K562 (cell line): ENCODE results near the gene MAP4K5. TPM values are rescaled to one million over a fixed set of nuclear protein-coding genes. Genes with fewer than 3 reads are reported as not detected.

Experiments used
- ARID1B ChIP-seq: fragments of 450-650 bp; IDR thresholded peaks from 2 replicates; pipeline ENCODE4 v1.6.1; 2016; ENCODE audit warnings: antibody characterized with exemption, mild to moderate bottlenecking, inconsistent platforms
- BRD4 ChIP-seq: fragments of 200-600 bp; sonication (generic); IDR thresholded peaks from 2 replicates; pipeline ENCODE4 v1.6.1; 2017; ENCODE audit warnings: inconsistent platforms
- CEBPG ChIP-seq, 3 experiments: fragments of 200-800 bp in 1 of 3; sonication (Bioruptor generic) in 1 of 3; sonication (generic) in 1 of 3; formaldehyde crosslinking in 1 of 3; IDR thresholded peaks in 2 of 3; conservative IDR thresholded peaks in 1 of 3; 2 replicates each; pipeline versions ENCODE4 v1.6.1 to v1.8.0; 2016 to 2022; ENCODE audit warnings: missing compliant biosample characterization in 2 of 3, missing genetic modification characterization in 2 of 3, mild to moderate bottlenecking in 1 of 3, missing genetic modification reagents in 1 of 3
- CTCF ChIP-seq, 3 experiments: IDR thresholded peaks in 2 of 3; conservative IDR thresholded peaks in 1 of 3; 2 replicates each; pipeline ENCODE4 v1.5.1; 2011 to 2012; ENCODE audit warnings: low read length in 3 of 3, mild to moderate bottlenecking in 3 of 3, control low read depth in 2 of 3, improper control_type of control experiment in 1 of 3, inconsistent platforms in 1 of 3, low read depth in 1 of 3, mixed read lengths in 1 of 3, moderate library complexity in 1 of 3; ENCODE audit not compliant: insufficient read depth in 2 of 3
- DPF2 ChIP-seq: fragments of 450-650 bp; IDR thresholded peaks from 2 replicates; pipeline ENCODE4 v1.6.1; 2016
- E2F8 ChIP-seq: fragments of 450-650 bp; IDR thresholded peaks from 2 replicates; pipeline ENCODE4 v1.7.1; 2018; ENCODE audit warnings: mild to moderate bottlenecking, low read depth; ENCODE audit not compliant: partially characterized antibody
- EGR1 ChIP-seq: fragments of 450-650 bp; conservative IDR thresholded peaks from 2 replicates; pipeline ENCODE4 v1.6.1; 2017; ENCODE audit warnings: mild to moderate bottlenecking
- ETV6 ChIP-seq, 3 experiments: fragments of 150-350 bp in 1 of 3; sonication (generic) in 1 of 3; formaldehyde crosslinking in 1 of 3; IDR thresholded peaks; 2 replicates each; pipeline versions ENCODE4 v1.6.1 to v1.8.0; 2014 to 2022; ENCODE audit warnings: borderline replicate concordance in 2 of 3, low read depth in 2 of 3, antibody characterized with exemption in 1 of 3, low read length in 1 of 3, mild to moderate bottlenecking in 1 of 3, missing genetic modification reagents in 1 of 3
- FOXM1 ChIP-seq, 2 experiments: fragments of 450-650 bp in 1 of 2; sonication (generic) in 1 of 2; formaldehyde crosslinking in 1 of 2; IDR thresholded peaks; 2 replicates each; pipeline versions ENCODE4 v1.6.1 to v1.9.0; 2017 to 2022; ENCODE audit warnings: low read depth in 2 of 2, mild to moderate bottlenecking in 2 of 2, missing genetic modification reagents in 1 of 2, moderate library complexity in 1 of 2
- GATAD2A ChIP-seq: fragments of 450-650 bp; IDR thresholded peaks from 2 replicates; pipeline ENCODE4 v1.6.1; 2017
- MAX ChIP-seq: sonication (generic); formaldehyde crosslinking; IDR thresholded peaks from 2 replicates; pipeline ENCODE4 v1.9.0; 2022; ENCODE audit warnings: mild to moderate bottlenecking, missing genetic modification reagents
- NONO ChIP-seq, 2 experiments: fragments of 200-400 bp in 1 of 2; fragments of 450-650 bp in 1 of 2; formaldehyde crosslinking in 1 of 2; IDR thresholded peaks; 2 replicates each; pipeline ENCODE4 v1.6.1; 2017; ENCODE audit warnings: low read depth in 2 of 2, mild to moderate bottlenecking in 2 of 2, moderate library complexity in 2 of 2, low read length in 1 of 2
- SAP30 ChIP-seq: fragments of 200-600 bp; sonication (generic); IDR thresholded peaks from 2 replicates; pipeline ENCODE4 v1.6.1; 2012; ENCODE audit warnings: borderline replicate concordance, low read depth, mild to moderate bottlenecking, moderate library complexity, low read length, control low read depth, inconsistent platforms; ENCODE audit not compliant: insufficient read depth, poor library complexity, severe bottlenecking
- TSC22D4 ChIP-seq: fragments of 450-650 bp; IDR thresholded peaks from 2 replicates; pipeline ENCODE4 v1.6.1; 2016; ENCODE audit warnings: missing genetic modification characterization, missing biosample characterization, control low read depth
- YY1 ChIP-seq, 3 experiments: IDR thresholded peaks; 2 replicates each; pipeline ENCODE4 v1.6.1; 2011; ENCODE audit warnings: low read length in 2 of 3, mild to moderate bottlenecking in 2 of 3, moderate library complexity in 2 of 3, borderline replicate concordance in 1 of 3, control low read depth in 1 of 3, low read depth in 1 of 3; ENCODE audit not compliant: insufficient read depth in 3 of 3, insufficient replicate concordance in 2 of 3, control insufficient read depth in 1 of 3, insufficient read length in 1 of 3; ENCODE audit errors: extremely low read depth in 1 of 3
- ZNF316 ChIP-seq: fragments of 450-650 bp; IDR thresholded peaks from 2 replicates; pipeline ENCODE4 v1.6.1; 2016
- ZNF431 ChIP-seq: sonication (generic); formaldehyde crosslinking; IDR thresholded peaks from 2 replicates; pipeline ENCODE4 v1.8.0; 2022; ENCODE audit warnings: mild to moderate bottlenecking, missing genetic modification reagents
- polyA plus RNA-seq, 8 experiments: library from polyadenylated mRNA; depleted of rRNA in 4 of 8; stranded (reverse) in 5 of 8; unstranded in 3 of 8; fragments of >200 nt; fragmentation: Nextera tagmentation in 2 of 8; fragmentation: Illumina TruSeq in 1 of 8; extraction: Ambion mirVana in 2 of 8; extraction: Trizol in 1 of 8; gene quantifications; 2 replicates each; pipeline versions ENCODE4 v1.2.1 to v1.2.3, GENCODE V29; 2011 to 2014; ENCODE audit warnings: inconsistent platforms in 1 of 8, missing spikeins in 1 of 8
- total RNA-seq, 7 experiments: library from RNA; depleted of rRNA in 6 of 7; stranded (reverse); fragments of >200 nt in 6 of 7; fragmentation: Illumina TruSeq in 2 of 7; extraction: Trizol in 2 of 7; gene quantifications; 2 replicates each; pipeline versions ENCODE4 v1.2.1 to v1.2.3, GENCODE V29; 2011 to 2021; ENCODE audit warnings: low replicate concordance in 1 of 7

Gene MAP4K5
- total and polyA plus RNA-seq, 9 of the 15 experiments (the other 6 are each of a cell fraction or from before 2014, with no cell fraction given), result 5.9 to 29.4 (median 18.0) TPM

- TF ChIP-seq E2F8 (no peak), ETV6 (IDR thresholded peaks at IDR 0.05; ENCODE audit: borderline replicate concordance in 1 of 2, low read depth in 2 of 2, low read length in 1 of 2) (no peak), ETV6 (CRISPR knock-in tag; IDR thresholded peaks at IDR 0.05; ENCODE audit: borderline replicate concordance) (no peak), GATAD2A (no peak), ZNF431 (CRISPR knock-in tag) (peak; percentile 55; the same call in 1 of the 2 replicates), ARID1B (no peak), NONO (IDR thresholded peaks at IDR 0.05; ENCODE audit: low read depth in 2 of 2, low read length in 1 of 2) (peak in 1 of 2 experiments; percentile 72; a peak in 2 of 4 replicates), BRD4 (no peak), DPF2 (no peak), SAP30 (peak; percentile 15), CEBPG (CRISPR knock-in tag; IDR thresholded peaks at IDR 0.05) (no peak), CEBPG (tag; conservative IDR thresholded peaks at IDR 0.05 in 1 of 2, IDR thresholded peaks at IDR 0.05 in 1 of 2) (no peak), ZNF316 (peak; percentile 83), FOXM1 (IDR thresholded peaks at IDR 0.05; ENCODE audit: low read depth) (no peak), FOXM1 (CRISPR knock-in tag; IDR thresholded peaks at IDR 0.05; ENCODE audit: low read depth) (peak; percentile 58; the same call in 1 of the 2 replicates), TSC22D4 (tag) (no peak), MAX (CRISPR knock-in tag) (peak; percentile 85), EGR1 (no peak), YY1 (IDR thresholded peaks at IDR 0.05; ENCODE audit: borderline replicate concordance in 1 of 3, control insufficient read depth in 1 of 3, extremely low read depth in 1 of 3, insufficient read depth in 3 of 3, insufficient read length in 1 of 3, insufficient replicate concordance in 2 of 3, low read depth in 1 of 3, low read length in 2 of 3) (peak in 1 of 3 experiments; percentile 53), CTCF (IDR thresholded peaks at IDR 0.05 in 2 of 3, conservative IDR thresholded peaks at IDR 0.05 in 1 of 3; ENCODE audit: insufficient read depth in 2 of 3, low read depth in 1 of 3, low read length in 3 of 3) (no peak)
Observed at GRCh38 chr14:50396631-50397389, 135.6 kb downstream of the MAP4K5 start, which contains the start of gene CDKL1 (continued).
